ENCODE measurements around the gene HLX.

HLX gene

GRCh38 chr1:220888417-220888986 lies 9.3 kb downstream of the HLX start:
- no peak for DNase-seq (ENCODE audit: low spot score)

DNA sequence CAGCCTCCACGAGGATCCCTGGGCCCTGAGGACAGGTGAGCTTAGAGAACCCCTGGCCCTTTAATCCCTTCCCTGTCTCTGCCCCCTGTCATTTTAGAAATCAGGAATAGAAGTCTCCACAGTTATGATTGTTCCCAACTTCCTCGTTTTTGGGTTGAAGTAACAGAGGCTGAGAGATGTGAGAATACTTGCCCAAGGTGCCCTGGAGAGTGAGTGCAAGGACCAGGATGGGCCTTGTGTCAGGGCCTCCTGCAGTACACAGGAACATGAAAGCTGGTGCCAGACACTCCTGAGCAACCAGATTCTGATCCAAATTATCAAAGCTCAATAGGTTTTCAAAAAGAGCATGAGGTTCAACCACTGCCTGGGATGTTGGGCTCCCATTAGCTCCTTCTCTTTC lies 10.1 kb downstream of the HLX start:
- TF ChIP-seq, protein P1, sequence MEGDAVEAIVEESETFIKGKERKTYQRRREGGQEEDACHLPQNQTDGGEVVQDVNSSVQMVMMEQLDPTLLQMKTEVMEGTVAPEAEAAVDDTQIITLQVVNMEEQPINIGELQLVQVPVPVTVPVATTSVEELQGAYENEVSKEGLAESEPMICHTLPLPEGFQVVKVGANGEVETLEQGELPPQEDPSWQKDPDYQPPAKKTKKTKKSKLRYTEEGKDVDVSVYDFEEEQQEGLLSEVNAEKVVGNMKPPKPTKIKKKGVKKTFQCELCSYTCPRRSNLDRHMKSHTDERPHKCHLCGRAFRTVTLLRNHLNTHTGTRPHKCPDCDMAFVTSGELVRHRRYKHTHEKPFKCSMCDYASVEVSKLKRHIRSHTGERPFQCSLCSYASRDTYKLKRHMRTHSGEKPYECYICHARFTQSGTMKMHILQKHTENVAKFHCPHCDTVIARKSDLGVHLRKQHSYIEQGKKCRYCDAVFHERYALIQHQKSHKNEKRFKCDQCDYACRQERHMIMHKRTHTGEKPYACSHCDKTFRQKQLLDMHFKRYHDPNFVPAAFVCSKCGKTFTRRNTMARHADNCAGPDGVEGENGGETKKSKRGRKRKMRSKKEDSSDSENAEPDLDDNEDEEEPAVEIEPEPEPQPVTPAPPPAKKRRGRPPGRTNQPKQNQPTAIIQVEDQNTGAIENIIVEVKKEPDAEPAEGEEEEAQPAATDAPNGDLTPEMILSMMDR (IDR thresholded peaks at IDR 0.05; ENCODE audit: extremely low read depth, missing control alignments), result no peak
- DNase-seq (ENCODE audit: low spot score), result no peak

More at GRCh38 chr1:220888417-220888986, 9.3 kb downstream of the HLX start:
- TF ChIP-seq, protein P1 (IDR thresholded peaks at IDR 0.05; ENCODE audit: extremely low read depth, missing control alignments), result no peak

DNA sequence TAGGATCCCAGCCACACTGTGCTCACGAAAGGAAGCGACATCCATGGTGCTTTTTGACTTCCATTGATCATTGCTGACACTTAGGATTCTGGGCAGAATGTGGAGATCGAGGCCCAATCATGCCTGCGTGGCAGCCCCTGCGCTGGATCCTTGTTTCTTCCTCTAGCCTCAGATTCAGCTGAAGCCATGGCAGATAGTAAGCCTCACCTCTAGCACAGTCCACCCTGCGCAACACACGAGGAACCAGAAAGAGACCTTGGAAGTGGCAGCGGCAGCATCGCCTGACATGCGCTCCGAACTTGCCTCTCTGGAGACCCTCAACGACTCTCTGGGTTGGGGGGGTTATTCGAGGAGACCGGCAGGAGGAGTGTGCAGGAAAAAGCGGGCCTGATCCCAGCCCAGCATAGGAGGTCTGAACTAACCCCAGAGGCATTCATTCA lies 10.6 kb downstream of the HLX start:
- DNase-seq (ENCODE audit: low spot score), result no peak
- TF ChIP-seq, protein P1 (IDR thresholded peaks at IDR 0.05; ENCODE audit: extremely low read depth, missing control alignments), result no peak

GRCh38 chr1:220890602-220891001 lies 11.4 kb downstream of the HLX start:
- no peak for DNase-seq (ENCODE audit: low spot score)
- TF ChIP-seq, protein P1 (IDR thresholded peaks at IDR 0.05; ENCODE audit: extremely low read depth, missing control alignments), result no peak

- no peak for DNase-seq (ENCODE audit: low spot score)
Observed at GRCh38 chr1:220891224-220892085, 12.2 kb downstream of the HLX start.

GRCh38 chr1:220892086-220892376 lies 12.8 kb downstream of the HLX start:
- no peak for DNase-seq (ENCODE audit: low spot score)
- TF ChIP-seq, protein P1 (IDR thresholded peaks at IDR 0.05; ENCODE audit: extremely low read depth, missing control alignments), result no peak

More at GRCh38 chr1:220891224-220892085, 12.2 kb downstream of the HLX start:
- TF ChIP-seq, protein P1 (IDR thresholded peaks at IDR 0.05; ENCODE audit: extremely low read depth, missing control alignments), result no peak

- TF ChIP-seq, protein P1 (IDR thresholded peaks at IDR 0.05; ENCODE audit: extremely low read depth, missing control alignments), result no peak
Observed at GRCh38 chr1:220892997-220893700, 13.9 kb downstream of the HLX start.

More at GRCh38 chr1:220892997-220893700, 13.9 kb downstream of the HLX start:
- no peak for DNase-seq (ENCODE audit: low spot score)
